K562 (cell line): ENCODE results near the gene DCP2. TPM values are rescaled to one million over a fixed set of nuclear protein-coding genes. Genes with fewer than 3 reads are reported as not detected.

Source experiments
- ARID1B ChIP-seq: fragments of 450-650 bp; IDR thresholded peaks from 2 replicates; pipeline ENCODE4 v1.6.1; 2016; ENCODE audit warnings: antibody characterized with exemption, mild to moderate bottlenecking, inconsistent platforms
- FIP1L1 ChIP-seq: fragments of 200-400 bp; formaldehyde crosslinking; IDR thresholded peaks from 2 replicates; pipeline ENCODE4 v1.6.1; 2018; ENCODE audit warnings: mild to moderate bottlenecking, low read depth, low read length; ENCODE audit not compliant: poor library complexity, severe bottlenecking
- MAZ ChIP-seq, 2 experiments: fragments of 450-650 bp in 1 of 2; sonication (generic) in 1 of 2; formaldehyde crosslinking; IDR thresholded peaks in 1 of 2; conservative IDR thresholded peaks in 1 of 2; 2 replicates each; pipeline versions ENCODE4 v1.4.0 to v1.5.0; 2020; ENCODE audit warnings: mild to moderate bottlenecking in 1 of 2, missing genetic modification reagents in 1 of 2
- NFE2 ChIP-seq: IDR thresholded peaks from 2 replicates; pipeline ENCODE4 v1.6.1; 2014; ENCODE audit warnings: antibody characterized with exemption, low read depth
- PHB ChIP-seq: fragments of 250-450 bp; sonication (Bioruptor Pico); IDR thresholded peaks from 2 replicates; pipeline ENCODE4 v1.5.0; 2021
- POLR2AphosphoS5 ChIP-seq: IDR thresholded peaks from 2 replicates; pipeline ENCODE4 v1.6.1; 2011; ENCODE audit warnings: mild to moderate bottlenecking, low read depth, low read length, moderate library complexity; ENCODE audit not compliant: control insufficient read depth, insufficient read depth
- SIN3A ChIP-seq, 2 experiments: fragments of 150-350 bp in 1 of 2; IDR thresholded peaks; 2 replicates each; pipeline ENCODE4 v1.6.1; 2011 to 2016; ENCODE audit warnings: borderline replicate concordance in 2 of 2, low read depth in 2 of 2, low read length in 2 of 2, mild to moderate bottlenecking in 2 of 2, moderate library complexity in 2 of 2; ENCODE audit not compliant: control insufficient read depth in 1 of 2
- SMARCA4 ChIP-seq: fragments of 450-650 bp; IDR thresholded peaks from 2 replicates; pipeline ENCODE4 v1.6.1; 2016
- XRCC5 ChIP-seq: fragments of 200-400 bp; formaldehyde crosslinking; IDR thresholded peaks from 2 replicates; pipeline ENCODE4 v1.6.1; 2017; ENCODE audit warnings: low read depth, mild to moderate bottlenecking, low read length
- polyA plus RNA-seq, 8 experiments: library from polyadenylated mRNA; depleted of rRNA in 4 of 8; stranded (reverse) in 5 of 8; unstranded in 3 of 8; fragments of >200 nt; fragmentation: Nextera tagmentation in 2 of 8; fragmentation: Illumina TruSeq in 1 of 8; extraction: Ambion mirVana in 2 of 8; extraction: Trizol in 1 of 8; gene quantifications; 2 replicates each; pipeline versions ENCODE4 v1.2.1 to v1.2.3, GENCODE V29; 2011 to 2014; ENCODE audit warnings: inconsistent platforms in 1 of 8, missing spikeins in 1 of 8
- total RNA-seq, 7 experiments: library from RNA; depleted of rRNA in 6 of 7; stranded (reverse); fragments of >200 nt in 6 of 7; fragmentation: Illumina TruSeq in 2 of 7; extraction: Trizol in 2 of 7; gene quantifications; 2 replicates each; pipeline versions ENCODE4 v1.2.1 to v1.2.3, GENCODE V29; 2011 to 2021; ENCODE audit warnings: low replicate concordance in 1 of 7
- TF ChIP-seq, protein P1 (sequence below): fragments of 450-650 bp; IDR thresholded peaks from 2 replicates; pipeline ENCODE4 v1.6.1; 2016; ENCODE audit warnings: borderline replicate concordance
- TF ChIP-seq, protein P2 (sequence below): fragments of 250-450 bp; sonication (Bioruptor Pico); IDR thresholded peaks from 2 replicates; pipeline ENCODE4 v1.9.0; 2021; ENCODE audit warnings: mild to moderate bottlenecking
- TF ChIP-seq, protein P3 (sequence below): fragments of 150-350 bp; conservative IDR thresholded peaks from 2 replicates; pipeline ENCODE4 v1.6.1; 2014; ENCODE audit warnings: low read length
- TF ChIP-seq, protein P4 (sequence below): fragments of 250-450 bp; sonication (Bioruptor Pico); IDR thresholded peaks from 2 replicates; pipeline ENCODE4 v1.4.0; 2020
- TF ChIP-seq, protein P5 (sequence below): IDR thresholded peaks from 2 replicates; pipeline ENCODE4 v1.6.1; 2011; ENCODE audit not compliant: insufficient read length; ENCODE audit errors: extremely low read depth

The DCP2 gene
- total and polyA plus RNA-seq, 9 of the 15 experiments (the other 6 are each of a cell fraction or from before 2014, with no cell fraction given), result 25.9 to 109 (median 46.7) TPM

DNA sequence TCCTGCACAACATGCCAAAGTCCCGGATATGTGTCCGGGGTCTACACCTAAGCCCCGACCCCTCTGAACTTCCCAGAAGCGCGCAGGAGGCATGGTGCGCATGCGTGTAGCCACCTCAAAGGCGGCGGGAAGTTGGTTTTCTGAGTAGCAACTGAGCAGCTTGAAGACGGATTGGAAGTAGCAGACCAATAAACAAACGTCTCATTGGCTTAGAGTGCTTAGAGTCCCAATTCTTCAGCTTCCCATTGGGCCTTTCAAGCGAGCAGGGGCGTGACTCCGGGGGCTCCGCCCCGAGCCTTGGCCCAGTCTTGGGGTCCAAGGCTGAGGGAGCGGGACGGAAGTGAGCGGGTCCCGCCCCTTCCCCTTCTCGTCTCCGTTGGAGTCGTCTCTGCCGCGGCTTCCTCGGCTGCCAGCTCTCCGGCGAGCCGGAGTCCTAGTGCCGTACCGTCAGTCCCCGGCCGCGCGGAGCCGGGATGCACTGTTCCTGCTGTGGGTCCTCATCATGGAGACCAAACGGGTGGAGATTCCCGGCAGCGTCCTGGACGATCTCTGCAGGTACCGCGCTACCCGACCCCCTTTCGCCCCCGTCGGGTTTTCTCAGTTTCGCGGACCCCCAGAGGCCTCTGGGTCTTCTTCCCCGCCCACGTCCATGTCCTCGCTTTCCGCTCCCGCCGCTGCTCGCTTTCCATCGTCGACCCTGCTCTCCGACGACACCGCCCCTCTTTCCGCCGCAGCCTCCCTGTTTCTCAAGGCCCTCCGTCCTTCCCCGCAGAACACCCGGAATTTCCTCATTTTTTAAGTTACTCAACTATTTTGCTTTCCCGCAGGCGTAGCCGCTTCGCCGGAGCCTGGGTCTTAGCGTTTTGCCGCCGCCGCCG, at the start of gene DCP2 (continued):
- TF ChIP-seq, protein P1, sequence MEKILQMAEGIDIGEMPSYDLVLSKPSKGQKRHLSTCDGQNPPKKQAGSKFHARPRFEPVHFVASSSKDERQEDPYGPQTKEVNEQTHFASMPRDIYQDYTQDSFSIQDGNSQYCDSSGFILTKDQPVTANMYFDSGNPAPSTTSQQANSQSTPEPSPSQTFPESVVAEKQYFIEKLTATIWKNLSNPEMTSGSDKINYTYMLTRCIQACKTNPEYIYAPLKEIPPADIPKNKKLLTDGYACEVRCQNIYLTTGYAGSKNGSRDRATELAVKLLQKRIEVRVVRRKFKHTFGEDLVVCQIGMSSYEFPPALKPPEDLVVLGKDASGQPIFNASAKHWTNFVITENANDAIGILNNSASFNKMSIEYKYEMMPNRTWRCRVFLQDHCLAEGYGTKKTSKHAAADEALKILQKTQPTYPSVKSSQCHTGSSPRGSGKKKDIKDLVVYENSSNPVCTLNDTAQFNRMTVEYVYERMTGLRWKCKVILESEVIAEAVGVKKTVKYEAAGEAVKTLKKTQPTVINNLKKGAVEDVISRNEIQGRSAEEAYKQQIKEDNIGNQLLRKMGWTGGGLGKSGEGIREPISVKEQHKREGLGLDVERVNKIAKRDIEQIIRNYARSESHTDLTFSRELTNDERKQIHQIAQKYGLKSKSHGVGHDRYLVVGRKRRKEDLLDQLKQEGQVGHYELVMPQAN, result peak; percentile 67; the same call in 1 of the 2 replicates
- 0 out of 2 replicates have a peak, but pooled peaks have one; percentile 7 for TF ChIP-seq NFE2
- TF ChIP-seq POLR2AphosphoS5, result peak; percentile 91
- TF ChIP-seq FIP1L1, result peak; percentile 56
- TF ChIP-seq XRCC5, result 0 out of 2 replicates have a peak, but pooled peaks have one; percentile 8
- TF ChIP-seq, protein P2, sequence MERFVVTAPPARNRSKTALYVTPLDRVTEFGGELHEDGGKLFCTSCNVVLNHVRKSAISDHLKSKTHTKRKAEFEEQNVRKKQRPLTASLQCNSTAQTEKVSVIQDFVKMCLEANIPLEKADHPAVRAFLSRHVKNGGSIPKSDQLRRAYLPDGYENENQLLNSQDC (CRISPR knock-in tag), result 0 out of 2 replicates have a peak, but pooled peaks have one; percentile 36
- TF ChIP-seq, protein P3, sequence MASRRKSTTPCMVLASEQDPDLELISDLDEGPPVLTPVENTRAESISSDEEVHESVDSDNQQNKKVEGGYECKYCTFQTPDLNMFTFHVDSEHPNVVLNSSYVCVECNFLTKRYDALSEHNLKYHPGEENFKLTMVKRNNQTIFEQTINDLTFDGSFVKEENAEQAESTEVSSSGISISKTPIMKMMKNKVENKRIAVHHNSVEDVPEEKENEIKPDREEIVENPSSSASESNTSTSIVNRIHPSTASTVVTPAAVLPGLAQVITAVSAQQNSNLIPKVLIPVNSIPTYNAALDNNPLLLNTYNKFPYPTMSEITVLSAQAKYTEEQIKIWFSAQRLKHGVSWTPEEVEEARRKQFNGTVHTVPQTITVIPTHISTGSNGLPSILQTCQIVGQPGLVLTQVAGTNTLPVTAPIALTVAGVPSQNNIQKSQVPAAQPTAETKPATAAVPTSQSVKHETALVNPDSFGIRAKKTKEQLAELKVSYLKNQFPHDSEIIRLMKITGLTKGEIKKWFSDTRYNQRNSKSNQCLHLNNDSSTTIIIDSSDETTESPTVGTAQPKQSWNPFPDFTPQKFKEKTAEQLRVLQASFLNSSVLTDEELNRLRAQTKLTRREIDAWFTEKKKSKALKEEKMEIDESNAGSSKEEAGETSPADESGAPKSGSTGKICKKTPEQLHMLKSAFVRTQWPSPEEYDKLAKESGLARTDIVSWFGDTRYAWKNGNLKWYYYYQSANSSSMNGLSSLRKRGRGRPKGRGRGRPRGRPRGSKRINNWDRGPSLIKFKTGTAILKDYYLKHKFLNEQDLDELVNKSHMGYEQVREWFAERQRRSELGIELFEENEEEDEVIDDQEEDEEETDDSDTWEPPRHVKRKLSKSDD, result no peak
- no peak for TF ChIP-seq PHB (CRISPR knock-in tag)
- TF ChIP-seq MAZ (CRISPR knock-in tag; conservative IDR thresholded peaks at IDR 0.05 in 1 of 2, IDR thresholded peaks at IDR 0.05 in 1 of 2), result peak in 1 of 2 experiments; percentile 84; a peak in 2 of 4 replicates
- TF ChIP-seq SIN3A (IDR thresholded peaks at IDR 0.05; ENCODE audit: borderline replicate concordance in 2 of 2, control insufficient read depth in 1 of 2, low read depth in 2 of 2, low read length in 2 of 2), result peak; percentile 43 to 75; a peak in 1 of 4 replicates
- TF ChIP-seq, protein P4, sequence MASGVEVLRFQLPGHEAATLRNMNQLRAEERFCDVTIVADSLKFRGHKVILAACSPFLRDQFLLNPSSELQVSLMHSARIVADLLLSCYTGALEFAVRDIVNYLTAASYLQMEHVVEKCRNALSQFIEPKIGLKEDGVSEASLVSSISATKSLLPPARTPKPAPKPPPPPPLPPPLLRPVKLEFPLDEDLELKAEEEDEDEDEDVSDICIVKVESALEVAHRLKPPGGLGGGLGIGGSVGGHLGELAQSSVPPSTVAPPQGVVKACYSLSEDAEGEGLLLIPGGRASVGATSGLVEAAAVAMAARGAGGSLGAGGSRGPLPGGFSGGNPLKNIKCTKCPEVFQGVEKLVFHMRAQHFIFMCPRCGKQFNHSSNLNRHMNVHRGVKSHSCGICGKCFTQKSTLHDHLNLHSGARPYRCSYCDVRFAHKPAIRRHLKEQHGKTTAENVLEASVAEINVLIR (CRISPR knock-in tag), result no peak
- TF ChIP-seq, protein P5, sequence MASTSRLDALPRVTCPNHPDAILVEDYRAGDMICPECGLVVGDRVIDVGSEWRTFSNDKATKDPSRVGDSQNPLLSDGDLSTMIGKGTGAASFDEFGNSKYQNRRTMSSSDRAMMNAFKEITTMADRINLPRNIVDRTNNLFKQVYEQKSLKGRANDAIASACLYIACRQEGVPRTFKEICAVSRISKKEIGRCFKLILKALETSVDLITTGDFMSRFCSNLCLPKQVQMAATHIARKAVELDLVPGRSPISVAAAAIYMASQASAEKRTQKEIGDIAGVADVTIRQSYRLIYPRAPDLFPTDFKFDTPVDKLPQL, result no peak
- TF ChIP-seq SMARCA4, result peak; percentile 53; the same call in 1 of the 2 replicates
- TF ChIP-seq ARID1B, result peak; percentile 40; the same call in 1 of the 2 replicates
